ENCODE results near the gene BMP2.

DNA sequence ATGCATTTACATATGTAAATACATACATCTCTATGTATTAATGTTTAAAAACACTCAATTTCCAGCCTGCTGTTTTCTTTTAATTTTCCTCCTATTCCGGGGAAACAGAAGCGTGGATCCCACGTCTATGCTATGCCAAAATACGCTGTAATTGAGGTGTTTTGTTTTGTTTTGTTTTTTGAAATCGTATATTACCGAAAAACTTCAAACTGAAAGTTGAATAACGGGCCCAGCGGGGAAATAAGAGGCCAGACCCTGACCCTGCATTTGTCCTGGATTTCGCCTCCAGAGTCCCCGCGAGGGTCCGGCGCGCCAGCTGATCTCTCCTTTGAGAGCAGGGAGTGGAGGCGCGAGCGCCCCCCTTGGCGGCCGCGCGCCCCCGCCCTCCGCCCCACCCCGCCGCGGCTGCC is 355 bp upstream of the BMP2 start:
- TF ChIP-seq, protein P1, sequence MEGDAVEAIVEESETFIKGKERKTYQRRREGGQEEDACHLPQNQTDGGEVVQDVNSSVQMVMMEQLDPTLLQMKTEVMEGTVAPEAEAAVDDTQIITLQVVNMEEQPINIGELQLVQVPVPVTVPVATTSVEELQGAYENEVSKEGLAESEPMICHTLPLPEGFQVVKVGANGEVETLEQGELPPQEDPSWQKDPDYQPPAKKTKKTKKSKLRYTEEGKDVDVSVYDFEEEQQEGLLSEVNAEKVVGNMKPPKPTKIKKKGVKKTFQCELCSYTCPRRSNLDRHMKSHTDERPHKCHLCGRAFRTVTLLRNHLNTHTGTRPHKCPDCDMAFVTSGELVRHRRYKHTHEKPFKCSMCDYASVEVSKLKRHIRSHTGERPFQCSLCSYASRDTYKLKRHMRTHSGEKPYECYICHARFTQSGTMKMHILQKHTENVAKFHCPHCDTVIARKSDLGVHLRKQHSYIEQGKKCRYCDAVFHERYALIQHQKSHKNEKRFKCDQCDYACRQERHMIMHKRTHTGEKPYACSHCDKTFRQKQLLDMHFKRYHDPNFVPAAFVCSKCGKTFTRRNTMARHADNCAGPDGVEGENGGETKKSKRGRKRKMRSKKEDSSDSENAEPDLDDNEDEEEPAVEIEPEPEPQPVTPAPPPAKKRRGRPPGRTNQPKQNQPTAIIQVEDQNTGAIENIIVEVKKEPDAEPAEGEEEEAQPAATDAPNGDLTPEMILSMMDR (IDR thresholded peaks at IDR 0.05): no peak
- no peak for TF ChIP-seq POLR2AphosphoS5 (IDR thresholded peaks at IDR 0.05)

Data from breast epithelium (tissue), 3 donors.